ENCODE results near the gene ITGB7.

- no peak for TF ChIP-seq POLR2A (IDR thresholded peaks at IDR 0.05)
- TF ChIP-seq, protein P1, sequence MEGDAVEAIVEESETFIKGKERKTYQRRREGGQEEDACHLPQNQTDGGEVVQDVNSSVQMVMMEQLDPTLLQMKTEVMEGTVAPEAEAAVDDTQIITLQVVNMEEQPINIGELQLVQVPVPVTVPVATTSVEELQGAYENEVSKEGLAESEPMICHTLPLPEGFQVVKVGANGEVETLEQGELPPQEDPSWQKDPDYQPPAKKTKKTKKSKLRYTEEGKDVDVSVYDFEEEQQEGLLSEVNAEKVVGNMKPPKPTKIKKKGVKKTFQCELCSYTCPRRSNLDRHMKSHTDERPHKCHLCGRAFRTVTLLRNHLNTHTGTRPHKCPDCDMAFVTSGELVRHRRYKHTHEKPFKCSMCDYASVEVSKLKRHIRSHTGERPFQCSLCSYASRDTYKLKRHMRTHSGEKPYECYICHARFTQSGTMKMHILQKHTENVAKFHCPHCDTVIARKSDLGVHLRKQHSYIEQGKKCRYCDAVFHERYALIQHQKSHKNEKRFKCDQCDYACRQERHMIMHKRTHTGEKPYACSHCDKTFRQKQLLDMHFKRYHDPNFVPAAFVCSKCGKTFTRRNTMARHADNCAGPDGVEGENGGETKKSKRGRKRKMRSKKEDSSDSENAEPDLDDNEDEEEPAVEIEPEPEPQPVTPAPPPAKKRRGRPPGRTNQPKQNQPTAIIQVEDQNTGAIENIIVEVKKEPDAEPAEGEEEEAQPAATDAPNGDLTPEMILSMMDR (IDR thresholded peaks at IDR 0.05), result no peak
- no peak for TF ChIP-seq EP300 (IDR thresholded peaks at IDR 0.05)
Measured at GRCh38 chr12:53207042-53207441, at the start of gene ITGB7.
